GM12873 (cell line): ENCODE results near the gene SRGAP3.

Experiments used
- CTCF ChIP-seq: IDR thresholded peaks from 2 replicates; pipeline ENCODE4 v1.5.1; 2012; ENCODE audit warnings: low read depth, mild to moderate bottlenecking, moderate library complexity, low read length, control low read depth; ENCODE audit not compliant: insufficient read depth; ENCODE audit errors: missing control alignments

SRGAP3 gene

DNA sequence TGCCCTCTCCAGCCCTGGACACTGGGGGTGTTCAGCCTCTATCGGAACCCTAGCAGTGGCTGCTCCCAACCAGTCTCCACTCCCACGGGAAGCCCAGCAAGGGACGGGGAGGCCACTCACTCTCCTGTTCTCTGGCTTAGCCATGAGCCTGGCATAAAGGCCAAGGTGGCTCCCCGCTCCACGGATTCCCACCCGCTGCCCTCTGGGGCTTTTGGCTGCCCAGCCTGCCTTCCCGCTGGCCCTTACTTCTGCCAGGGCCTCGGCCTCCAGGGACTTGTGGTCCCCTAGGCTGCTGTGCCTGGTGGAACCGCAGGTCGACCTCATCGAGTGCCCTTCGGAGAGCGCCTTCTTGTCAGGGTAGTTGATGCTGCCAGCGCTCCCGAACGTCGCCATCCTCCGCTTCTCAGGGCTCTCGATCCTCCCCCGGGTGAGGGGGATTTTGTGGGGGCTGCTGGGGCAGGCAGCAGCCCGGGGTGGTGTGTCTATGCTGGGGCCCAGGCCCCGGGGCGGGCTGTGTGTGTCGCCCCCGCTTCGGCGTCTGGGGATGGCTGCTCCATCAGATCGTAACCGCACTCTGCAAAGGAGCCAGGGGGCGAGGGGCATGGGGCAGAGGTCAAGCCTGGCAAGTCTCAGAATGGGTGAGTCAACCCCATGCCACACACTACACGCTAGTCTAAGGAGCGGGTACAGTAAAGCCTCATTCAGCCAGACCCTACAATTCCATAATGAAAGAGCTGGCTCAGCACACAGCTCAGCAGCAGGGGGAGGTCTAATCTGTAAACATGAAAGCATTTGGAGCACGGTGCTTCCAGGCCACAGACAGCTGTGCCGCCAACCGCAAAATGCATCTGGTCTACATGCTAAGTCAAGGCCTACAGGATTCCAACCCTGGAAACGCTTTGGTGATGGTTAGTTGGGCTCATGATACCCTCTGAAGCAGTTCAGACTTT, 258.9 kb downstream of the SRGAP3 start:
- no peak for TF ChIP-seq CTCF

GRCh38 chr3:8988791-8989558, 260.5 kb downstream of the SRGAP3 start:
- TF ChIP-seq CTCF = no peak

DNA sequence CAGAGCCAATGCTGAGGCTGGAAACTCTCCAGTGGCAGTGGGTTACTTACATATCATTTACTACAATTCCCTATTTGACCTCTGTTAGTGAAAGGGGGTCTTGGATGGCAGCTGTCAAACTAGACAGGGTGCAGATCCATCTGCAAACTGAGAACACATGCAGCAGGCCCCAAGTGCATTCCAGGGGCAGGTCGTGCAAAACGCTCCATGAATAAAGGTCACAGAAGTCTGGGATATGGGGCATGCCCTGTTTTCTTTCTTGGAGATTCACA, 261.1 kb downstream of the SRGAP3 start:
- TF ChIP-seq CTCF = no peak

DNA sequence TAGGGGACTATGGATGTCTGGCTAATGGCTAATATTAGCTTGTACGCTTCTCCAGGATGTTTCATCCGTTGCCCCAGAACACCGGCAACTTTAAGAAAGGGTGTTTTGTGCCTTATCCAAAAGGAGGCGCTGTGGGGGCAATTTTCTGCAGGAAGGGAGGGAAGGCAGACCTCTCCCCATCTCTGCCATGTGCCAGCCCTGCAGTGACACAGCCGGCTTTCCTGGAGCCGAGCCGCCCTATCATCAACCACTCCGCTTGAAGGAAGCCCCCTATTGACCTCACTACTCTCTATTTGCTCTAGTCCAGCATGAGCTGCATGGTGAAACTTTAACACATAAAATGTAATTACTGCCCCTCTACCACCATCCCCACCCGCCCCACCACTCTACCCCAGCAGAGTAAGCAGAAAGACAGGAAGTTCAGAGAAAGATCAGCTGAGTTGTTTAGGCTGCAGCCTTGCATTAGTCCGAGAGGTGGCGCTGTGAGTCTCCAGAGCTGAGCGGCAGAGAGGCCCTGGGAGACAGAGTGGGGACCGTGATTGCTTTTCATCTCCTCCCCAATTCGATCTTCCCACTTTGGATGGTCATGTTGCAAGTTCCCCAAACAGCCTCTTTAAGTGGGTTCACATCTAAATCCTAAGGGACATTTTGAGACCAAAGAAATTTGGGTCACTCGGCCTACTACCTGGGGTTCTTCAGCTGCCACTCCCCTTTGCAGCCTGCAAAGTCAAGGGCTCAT, 261.6 kb downstream of the SRGAP3 start:
- TF ChIP-seq CTCF = peak; percentile 94

GRCh38 chr3:8987226-8987625, 262.2 kb downstream of the SRGAP3 start:
- TF ChIP-seq CTCF = no peak

- TF ChIP-seq CTCF = no peak
Observed at GRCh38 chr3:8986741-8987140, 262.7 kb downstream of the SRGAP3 start.

DNA sequence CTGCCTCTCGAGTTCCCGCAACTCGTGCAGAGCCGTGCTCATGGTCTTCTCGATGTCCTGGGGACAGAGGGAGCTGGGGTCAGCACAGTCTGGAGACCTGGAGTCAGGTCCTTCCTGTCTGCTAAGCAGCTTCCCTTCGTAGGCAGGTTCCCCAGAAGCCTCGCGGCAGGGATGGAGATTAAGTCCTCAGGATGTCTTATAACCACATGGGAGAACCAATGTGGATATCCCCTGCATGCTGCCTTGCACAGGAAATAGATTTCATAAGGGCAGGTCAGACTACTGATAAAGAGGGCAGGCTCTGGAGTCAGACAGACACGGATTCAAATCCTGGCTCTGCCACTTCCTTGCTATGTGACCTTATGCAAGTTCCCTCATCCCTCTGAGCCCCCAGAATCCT, 263.6 kb downstream of the SRGAP3 start:
- no peak for TF ChIP-seq CTCF
